HG02610 (cell line): ENCODE measurements around the gene C14orf180.

ENCODE experiments used
- ATAC-seq: cut with Tn5 transposase; IDR thresholded peaks from one replicate; pipeline ENCODE4 v1.9.1; 2021; ENCODE audit warnings: mild to moderate bottlenecking, moderate library complexity; ENCODE audit not compliant: unreplicated experiment

C14orf180 gene

DNA sequence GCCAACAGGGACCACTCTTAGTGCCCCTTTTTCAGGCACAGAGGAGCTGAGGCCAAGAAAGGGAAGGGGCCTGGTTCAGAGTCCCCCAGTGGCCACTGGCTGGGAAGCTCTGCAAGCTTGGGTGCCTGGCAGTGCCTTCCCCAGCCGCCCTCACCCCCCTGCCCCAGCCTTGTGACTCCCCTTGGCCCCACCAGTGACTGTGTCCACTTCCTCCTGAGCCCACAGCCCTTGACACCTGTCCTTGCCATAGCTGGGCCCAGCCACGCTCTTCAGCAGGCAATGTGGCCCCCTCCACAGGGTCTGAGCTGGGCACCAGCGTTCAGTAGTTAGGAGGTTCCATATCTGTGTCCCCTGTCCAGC lies 19.0 kb upstream of the C14orf180 start:
- ATAC-seq: no peak

- no peak for ATAC-seq
Observed at GRCh38 chr14:104561124-104561557, 18.4 kb upstream of the C14orf180 start.

- no peak for ATAC-seq
Observed at GRCh38 chr14:104561632-104562495, 17.7 kb upstream of the C14orf180 start.

DNA sequence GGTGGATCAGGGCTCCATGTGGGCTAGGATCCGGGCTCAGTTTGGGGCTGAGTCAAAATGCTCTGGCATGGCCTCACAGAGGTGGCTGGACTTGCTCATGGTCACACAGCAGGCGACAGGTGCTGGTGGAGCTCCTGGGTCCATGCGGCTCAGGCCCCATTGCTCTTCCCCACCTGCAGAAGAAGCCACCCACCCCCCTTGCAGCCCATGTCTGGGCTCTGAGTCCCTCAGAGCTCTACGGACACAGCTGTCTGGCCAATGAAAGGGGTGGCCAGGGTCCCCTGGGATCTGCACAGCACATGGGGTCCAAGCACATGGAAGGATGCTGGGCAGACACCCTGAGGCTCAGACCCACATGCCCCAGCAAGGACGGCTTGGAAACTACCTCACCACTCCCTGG lies 17.0 kb upstream of the C14orf180 start:
- no peak for ATAC-seq

DNA sequence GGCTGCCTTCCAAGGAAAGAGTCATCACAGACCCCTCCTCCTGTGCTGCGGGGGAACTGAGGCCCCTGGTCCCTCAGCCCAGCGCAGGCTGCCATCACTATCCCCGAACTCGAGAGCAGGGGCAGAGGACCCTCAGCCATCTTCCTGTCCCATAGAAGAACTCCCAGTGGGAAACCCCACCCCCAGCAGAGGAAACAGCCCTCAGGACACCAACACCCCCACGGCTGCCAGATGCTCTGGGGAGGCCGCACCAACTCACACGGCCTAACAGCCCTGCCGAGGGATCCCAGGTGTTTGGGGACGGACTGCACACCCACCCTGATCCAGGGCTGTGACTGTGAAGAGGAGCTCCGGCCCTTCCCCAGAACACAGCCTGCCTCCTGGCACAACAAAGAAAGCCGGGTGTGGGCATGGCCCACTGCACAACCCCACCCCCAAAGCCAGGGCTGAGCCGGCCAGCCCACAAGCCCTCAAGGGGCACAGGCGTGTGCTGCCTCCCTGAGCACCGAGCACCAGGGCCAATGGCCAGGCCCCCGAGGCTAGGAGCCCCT lies 16.3 kb upstream of the C14orf180 start:
- no peak for ATAC-seq

DNA sequence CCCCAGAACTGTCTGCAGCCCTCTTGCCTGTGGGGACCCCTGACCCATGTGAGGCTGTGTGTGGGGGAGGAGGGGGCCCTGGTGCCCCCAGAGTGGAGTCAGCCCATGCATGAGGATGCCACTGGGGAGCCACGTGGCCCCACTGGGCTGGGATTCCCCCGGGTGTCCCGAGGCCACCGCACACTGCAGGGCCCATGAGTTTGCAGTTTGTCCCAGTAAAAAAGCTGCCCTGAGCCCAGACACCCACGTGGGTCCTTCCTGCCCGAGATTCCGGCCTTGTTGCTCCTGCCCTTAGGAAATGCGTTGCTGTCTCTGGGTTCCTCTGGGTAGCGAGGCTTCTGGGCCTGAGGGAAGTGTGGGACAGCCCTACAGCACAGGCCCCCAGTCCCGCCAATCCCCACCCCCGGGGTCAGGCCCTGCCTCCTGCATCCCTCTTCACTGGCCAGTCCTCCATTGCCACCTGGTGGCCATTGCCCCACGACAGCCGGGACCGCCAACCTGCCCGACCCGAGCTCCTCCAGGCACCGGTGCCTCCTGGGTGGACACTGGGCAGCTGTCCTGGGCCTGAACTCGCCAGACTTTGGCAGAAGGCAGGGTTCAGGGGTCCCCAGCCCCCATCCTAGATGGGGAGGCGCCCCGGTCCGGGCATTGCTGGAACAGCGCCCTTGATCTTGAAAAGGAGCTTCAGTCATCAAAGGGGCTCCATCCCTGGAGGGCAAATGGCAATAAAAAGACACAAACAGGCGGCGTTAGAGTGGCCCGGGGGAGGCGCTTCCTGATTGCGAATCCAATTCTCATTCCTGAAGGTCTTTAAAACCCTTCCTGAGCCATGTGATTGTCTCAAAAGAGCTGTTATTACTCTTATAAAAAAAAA lies 15.6 kb upstream of the C14orf180 start:
- ATAC-seq: no peak

DNA sequence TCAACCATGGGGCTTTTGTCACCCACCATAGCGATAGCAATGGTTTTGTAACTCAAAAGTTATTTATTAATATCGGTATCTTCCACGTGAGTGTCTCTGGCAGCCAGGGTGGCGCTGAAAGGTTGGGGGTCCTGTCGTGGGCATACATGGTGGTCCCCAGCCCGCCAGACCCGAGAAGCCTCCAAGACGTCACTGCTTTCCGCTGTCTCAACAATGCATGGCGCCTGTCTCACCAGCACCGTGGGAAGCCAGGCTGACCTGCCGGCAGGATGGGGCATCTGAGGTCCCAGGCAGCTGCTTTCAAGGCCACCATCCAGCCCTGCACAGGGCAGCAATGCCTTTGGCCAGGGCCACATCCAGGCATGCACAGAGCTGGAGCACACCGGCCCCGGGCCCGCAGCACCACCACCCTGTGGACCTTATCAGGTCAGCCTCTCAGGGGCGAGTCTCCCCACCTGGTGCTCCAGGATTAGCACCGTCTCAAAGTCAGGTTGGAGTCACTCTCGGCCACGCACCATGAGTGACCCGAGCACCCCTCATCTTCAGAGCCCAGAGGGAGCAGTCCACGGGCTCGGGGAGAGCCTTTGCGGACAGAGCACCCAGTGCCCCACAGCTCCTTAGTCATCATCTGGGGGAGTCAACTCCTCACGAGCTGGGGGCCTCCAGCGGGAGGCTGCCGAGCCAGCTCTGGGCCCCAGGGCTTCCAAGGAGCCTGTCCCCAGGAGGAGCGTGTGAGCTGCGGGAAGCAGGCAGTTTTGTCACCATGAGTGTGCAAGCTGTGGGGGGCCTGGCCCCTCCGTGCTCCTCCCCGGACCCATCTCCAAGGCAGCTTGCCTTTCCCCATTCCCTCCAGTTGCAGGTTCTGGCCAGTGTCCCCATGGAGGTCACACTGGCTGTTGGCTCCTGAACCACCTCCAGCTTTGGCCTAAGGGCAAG lies 14.6 kb upstream of the C14orf180 start:
- no peak for ATAC-seq

DNA sequence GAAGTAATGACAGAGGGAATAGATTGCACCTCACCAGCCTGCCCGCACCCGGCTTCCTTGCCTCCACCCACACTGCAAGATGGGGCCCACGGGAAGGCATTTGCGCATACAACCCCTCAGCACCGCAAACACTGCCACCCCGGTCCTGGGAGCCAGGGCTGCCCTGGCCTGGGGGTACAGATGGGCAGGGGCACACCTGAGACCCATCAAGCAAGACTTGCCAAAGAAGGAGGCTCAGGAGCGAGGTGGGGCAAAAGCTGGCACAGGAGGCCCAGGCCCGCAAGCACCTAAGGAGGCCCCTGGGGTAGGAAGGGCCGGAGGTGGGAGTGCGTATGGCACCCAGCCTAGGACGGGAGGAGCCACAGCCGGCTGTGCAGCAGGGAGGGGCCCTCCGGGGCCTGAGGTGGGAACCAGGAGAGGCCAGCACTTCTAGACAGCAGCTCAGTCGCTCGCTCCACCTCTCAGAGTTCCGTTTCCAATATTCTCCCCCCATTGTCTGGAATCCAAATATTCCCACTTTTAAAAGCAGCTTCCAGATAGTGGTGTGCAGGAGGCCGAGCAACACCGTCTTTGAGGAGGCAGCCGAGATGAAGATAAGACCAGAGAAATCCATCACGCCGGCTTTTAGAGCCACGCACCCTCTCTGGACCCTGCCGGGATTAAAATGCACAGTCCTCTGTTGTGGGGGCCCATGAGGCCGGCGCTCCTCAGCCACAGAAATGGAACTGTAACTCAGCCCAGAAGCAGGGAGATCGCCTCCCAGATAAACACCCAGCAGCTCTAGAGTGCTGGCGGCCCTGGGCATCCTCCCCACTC lies 12.2 kb upstream of the C14orf180 start:
- ATAC-seq: no peak

- ATAC-seq: no peak
Observed at GRCh38 chr14:104567957-104568225, 11.7 kb upstream of the C14orf180 start.

DNA sequence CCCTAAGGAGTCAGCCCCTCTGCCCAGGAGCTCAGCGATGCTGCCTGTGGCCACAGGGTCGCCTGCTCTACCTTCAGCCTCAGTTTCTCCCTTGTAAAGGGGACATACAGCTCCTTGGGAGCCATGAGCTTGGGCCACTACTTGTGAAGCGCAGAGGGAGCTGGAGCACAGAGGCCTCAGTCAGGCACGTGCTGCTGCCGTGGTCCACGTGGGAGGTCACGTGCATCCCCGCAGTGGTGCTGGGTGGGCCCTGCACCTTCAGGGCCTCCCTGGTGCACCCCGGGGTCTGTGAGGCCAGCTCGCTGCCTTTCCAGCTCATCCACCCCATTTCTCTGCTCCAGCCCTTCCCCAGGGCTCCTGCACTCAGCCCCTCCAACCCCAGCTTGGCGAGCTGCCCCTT lies 10.9 kb upstream of the C14orf180 start:
- no peak for ATAC-seq

DNA sequence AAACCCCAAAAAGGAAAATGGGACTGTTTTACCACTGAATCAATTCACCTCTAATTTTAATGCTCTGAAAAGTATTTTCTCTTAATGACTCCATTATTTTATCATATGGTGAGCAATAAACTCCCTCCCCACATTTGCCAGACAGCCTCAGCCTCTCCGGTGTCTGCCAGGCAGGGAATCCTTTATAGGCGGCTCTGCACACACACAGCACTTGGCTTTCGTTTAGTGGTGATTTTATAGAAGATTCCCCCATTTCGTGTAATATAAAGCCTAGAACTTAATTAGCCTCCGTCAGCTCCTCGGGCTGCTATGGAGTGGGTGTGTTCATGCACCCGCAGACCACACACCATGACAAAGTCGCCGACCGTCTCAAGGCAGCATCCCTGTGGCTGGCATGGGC lies 10.1 kb upstream of the C14orf180 start:
- no peak for ATAC-seq

- no peak for ATAC-seq
Observed at GRCh38 chr14:104571246-104571645, 8.3 kb upstream of the C14orf180 start.

DNA sequence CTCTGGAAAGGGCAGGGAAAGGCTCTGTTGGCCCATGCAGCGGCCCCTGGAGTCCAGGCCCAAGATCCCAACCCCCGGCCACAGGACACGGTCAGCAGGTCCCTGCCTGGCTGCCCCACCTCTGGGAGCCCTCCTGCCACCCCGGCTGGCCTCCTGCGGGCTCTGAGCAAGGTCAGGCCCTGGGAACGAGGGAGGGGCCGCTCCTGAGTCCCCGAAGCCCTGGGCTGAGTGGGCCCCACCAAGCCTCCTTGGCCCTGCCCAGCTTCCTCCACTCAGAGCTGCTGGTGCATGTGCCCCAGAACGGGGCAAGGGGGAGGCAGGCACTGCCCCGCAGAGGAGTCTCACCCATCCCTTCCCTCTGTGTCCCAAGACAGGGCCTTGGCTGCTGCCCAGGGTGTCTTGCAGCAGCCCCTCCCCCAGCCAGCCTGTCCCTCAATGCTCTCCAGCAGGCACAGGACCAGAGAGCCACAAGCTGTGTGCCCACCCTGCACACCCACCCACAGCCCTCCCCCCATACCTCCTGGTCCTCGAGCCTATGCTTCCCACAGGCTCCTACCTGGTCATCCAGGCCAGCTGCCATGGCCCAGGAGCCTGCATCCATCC lies 7.4 kb upstream of the C14orf180 start:
- ATAC-seq: no peak

DNA sequence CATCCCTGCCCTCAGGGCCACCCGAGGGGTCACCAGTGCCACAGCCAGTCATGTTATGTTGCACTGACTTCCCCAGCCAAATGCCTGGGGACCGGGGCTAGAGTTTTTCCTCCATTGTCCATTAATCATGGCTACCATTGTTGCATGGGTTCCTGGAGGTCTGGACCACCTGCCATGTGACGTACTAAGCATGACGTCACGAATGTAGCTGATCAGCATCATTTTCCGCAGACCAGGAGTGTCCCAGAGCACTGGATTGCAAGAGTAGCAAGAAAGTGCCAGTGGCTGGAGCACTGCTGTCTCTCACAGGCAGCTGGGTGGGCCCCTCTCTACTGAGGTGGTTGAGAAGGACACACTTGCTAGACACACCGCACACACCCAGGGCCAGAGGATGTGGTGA lies 6.9 kb upstream of the C14orf180 start:
- ATAC-seq: no peak

GRCh38 chr14:104573930-104574329 lies 5.6 kb upstream of the C14orf180 start:
- no peak for ATAC-seq

GRCh38 chr14:104574536-104574935 lies 5.0 kb upstream of the C14orf180 start:
- no peak for ATAC-seq

- no peak for ATAC-seq
Observed at GRCh38 chr14:104574978-104575583, 4.5 kb upstream of the C14orf180 start.

DNA sequence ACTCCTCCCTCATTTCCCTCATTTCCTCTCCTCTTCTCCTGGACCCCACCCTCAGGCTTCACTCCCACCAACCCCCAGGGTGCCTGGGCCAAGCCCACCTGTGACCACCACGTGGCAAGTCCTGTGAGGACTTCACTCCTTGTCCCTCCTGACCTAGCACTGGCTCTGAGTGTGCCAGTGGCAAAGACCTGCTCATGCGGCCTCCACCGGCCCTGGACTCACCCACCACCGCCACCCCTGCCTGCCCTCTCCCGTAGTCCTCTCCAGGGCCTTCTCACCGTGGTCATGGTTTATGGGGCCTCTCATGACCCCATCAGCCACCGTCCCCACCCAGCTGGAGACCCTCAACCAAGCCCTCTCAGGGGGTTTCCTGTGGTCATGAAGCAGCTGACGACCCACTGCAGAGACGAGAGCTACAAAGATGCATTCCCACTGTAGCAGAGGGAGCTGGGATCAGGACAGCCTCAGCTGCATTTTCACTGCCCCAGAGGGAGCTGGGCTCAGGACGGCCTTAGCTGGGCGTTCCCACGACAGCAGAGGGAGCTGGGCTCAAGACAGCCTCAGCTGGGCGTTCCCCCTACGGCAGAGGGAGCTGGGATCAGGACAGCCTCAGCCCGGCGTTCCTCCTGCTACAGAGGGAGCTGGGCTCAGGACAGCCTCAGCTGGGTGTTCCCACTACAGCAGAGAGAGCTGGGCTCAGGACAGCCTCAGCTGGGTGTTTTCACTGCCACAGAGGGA lies 3.2 kb upstream of the C14orf180 start:
- no peak for ATAC-seq

DNA sequence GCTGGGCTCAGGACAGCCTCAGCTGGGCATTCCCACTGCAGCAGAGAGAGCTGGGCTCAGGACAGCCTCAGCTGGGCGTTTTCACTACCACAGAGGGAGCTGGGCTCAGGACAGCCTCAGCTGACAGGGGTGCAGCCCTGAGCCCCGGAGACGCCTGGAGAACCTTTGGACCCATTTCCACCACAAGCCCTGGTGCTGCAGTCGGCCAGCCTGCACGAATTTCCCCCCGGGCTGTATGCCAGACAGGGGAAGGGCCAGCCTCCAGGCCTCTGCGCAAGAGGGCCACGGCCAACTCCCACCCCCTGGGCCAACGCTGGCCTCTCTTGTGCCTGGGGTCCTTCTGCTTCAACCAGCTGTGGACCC lies 2.6 kb upstream of the C14orf180 start:
- no peak for ATAC-seq
